ENCODE data around the gene LCNL1.

The LCNL1 gene

DNA sequence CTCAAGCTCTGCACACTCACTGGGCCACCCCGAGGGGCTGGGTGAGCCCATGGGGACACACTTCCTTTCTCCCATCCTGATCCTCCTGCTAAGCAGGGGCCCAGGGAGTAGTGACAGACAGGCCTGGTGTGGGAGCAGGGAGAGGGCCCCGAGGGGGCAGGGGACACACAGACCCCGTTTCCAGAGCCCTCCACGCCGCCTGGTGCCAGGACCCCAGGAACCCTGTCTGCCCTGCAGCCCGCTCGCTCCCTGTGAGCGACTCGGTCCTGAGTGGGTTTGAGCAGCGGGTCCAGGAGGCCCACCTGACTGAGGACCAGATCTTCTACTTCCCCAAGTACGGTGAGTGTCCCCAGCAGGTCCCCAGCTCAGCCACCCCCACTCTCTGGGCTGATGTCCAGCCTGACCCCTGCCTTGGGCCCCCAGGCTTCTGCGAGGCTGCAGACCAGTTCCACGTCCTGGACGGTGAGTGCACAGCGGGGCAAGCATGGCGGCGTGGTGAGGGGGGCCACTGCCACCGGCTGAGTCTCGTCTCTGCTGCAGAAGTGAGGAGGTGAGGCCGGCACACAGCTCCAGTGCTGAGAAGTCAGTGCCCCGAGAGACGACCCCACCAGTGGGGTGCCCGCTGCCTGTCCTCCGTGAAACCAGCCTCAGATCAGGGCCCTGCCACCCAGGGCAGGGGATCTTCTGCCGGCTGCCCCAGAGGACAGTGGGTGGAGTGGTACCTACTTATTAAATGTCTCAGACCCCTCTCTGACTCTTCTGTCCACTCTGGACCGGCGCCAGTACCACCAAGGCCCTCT is 36.4 kb upstream of the LCNL1 start:
- DNase-seq (ENCODE audit: extremely low spot score, insufficient read length, low read depth), result no peak
- FAIRE-seq, result no peak

DNA sequence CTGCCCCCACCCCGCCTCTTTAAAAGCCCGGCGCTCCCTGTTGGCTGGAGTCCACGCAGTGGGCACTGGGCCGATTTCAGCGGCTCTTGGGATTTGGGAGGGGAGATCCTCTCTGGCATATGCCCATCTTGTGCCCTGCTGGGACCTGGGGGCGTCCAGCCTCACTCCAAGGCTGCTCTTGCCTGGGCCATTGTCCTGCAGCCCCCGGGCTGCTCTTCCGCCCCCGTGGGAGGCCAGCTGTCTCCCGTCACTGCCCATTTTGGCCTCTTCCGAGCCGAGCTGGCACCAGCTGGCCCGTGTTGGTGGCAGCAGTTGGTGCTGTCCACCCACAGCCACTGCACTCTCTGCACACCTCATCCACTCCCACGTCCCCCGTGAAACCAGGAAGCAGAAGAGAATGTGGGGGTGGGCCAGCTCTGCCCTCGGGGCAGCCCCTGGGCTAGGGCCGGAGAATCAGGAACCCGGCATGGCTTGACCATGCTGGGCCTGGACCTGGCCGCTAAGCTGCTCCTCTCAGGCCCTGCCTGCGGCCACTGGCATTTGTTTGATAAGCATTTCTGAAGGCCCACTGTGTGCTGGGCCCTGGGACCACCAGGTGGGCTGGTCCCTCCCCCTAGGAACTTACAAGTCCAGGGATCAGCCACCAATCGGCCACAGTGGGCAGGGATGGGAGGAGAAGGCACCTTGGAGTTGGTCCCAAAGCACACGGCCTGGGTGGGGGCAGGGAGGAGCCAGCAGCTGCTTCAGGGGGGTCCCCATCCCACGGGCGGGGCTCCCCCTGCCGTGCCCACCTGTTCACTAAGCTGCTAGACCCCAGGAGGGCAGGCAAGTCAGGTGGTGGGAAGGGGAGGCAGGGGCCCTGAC is 35.5 kb upstream of the LCNL1 start:
- DNase-seq (ENCODE audit: extremely low spot score, insufficient read length, low read depth), result no peak
- FAIRE-seq, result no peak

DNA sequence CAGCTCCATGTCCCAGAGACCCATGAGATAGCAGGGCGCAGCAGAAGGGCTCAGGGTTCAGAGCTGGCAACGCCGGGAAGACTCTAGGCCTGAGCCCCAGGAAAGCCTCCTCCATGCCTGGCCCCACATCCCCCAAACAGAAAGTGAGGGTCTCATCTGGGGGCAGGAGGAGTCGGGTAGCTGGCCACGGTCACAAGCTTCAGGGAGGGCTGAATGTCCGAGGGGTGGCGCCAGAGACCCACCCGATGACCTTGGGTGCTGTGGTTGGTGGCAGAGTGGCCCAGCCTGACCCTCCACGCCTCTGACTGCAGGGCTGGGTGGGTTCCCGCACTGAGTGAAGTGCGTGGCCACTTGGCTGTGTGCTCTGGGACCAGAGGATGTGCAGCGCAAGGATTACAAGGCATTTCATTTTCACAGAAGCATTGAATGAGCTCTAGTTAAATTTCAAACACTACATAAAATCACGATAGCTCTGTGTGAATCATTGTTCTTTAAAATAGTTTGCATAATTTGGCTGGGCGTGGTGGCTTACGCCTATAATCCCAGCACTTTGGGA is 34.8 kb upstream of the LCNL1 start:
- DNase-seq (ENCODE audit: extremely low spot score, insufficient read length, low read depth) (no peak), FAIRE-seq (peak; percentile 12)

DNA sequence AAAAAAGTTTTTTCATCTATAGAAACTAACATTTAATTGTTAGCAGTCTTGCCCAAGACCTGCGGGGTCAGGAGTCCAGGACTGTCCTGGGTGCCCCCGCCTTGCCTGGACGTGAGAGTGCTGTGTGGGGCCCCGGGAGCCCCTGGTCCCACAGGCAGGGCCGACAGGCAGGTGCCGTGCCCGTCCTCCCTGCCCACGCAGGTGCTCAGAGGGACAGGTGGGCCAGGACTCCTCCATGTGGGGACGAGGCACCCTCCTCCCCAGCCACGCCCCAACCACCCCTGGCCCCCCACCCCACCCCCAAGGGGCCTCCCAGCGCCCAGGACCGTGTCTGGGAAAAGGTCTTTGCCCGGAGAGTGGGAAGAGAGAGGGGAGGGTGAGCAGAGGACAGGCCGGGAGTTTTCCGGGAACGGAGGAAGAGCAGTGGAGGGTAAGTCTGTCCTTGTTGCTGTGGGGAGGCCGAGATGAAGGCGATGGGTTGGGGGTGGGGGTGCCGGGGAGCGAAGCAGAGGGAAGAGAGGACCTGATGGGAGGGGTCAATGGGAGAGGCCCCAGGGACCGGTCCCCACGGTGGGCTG is 33.5 kb upstream of the LCNL1 start:
- FAIRE-seq, result no peak
- no peak for DNase-seq (ENCODE audit: extremely low spot score, insufficient read length, low read depth)

DNA sequence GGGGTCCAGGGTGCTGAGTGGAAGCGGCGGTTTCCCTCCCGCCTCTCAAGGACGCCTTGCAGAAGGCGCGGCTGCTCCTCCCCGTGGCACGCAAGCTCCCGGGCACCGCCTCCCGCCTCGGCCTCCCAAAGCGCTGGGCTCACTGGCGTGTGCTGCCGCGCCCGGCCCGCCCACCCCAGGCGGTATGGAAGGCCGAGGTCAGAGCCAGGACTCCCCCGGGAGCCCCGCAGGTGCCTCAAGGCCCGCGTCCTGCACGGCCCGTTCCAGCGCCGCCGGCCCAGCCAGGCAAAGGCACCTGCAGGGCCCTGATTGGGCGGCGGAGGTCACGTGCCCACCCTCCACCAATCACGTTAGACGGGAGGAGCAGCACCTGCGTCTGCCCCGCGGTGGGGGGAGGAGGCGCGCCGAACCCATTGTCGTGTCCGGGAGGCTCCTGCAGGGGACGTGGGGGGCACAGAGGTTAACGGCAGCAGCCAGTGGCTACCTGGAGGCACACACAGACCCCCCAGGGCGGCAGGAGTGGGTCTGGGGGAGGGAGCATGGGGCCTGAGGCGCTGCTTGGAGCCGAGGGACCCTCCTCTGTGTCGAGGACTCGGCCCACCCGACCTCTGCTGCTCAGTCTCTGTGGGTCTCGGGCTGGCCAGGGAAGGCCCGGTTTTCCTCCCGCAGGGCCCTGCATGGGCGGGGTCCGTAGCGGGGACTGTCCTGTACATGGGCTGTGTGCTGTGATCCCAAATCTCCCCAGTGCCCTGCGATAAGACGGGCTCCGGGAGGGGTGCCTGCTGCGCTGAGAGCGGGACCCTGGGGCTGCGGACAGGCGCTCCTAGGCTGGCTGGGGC is 32.8 kb upstream of the LCNL1 start:
- FAIRE-seq (peak; percentile 91), DNase-seq (ENCODE audit: extremely low spot score, insufficient read length, low read depth) (peak; percentile 100)

DNA sequence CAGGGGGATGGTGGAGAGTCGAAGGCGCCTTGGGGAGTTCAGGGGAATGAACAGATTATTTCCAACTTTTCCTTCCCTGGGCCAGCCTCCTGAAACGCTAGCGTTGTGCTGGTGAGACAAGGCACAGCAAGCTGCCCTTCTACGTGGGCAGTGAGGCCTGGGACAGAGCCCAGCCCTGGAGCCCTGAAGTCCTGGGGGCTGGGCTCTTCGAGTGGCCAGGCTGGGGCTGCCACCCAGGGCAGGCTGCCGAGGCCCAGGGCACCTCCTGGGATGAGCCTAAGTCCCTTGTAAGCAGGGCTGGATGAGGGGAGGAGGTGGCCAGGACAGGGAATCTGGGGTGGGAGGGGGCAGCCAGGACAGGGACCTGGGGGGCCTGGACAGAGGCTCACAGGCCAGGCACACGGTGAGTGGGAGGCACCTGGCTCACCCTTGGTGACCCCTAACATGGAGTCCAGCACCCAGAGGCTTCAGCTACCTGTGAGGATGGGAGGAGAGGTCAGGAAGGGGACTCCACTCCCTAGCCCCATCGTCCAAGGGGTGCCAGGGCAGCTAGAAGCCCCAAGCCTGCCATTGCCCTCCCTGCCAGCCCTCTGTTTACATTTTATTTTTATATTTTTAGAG is 32.0 kb upstream of the LCNL1 start:
- no peak for DNase-seq (ENCODE audit: extremely low spot score, insufficient read length, low read depth)

DNA sequence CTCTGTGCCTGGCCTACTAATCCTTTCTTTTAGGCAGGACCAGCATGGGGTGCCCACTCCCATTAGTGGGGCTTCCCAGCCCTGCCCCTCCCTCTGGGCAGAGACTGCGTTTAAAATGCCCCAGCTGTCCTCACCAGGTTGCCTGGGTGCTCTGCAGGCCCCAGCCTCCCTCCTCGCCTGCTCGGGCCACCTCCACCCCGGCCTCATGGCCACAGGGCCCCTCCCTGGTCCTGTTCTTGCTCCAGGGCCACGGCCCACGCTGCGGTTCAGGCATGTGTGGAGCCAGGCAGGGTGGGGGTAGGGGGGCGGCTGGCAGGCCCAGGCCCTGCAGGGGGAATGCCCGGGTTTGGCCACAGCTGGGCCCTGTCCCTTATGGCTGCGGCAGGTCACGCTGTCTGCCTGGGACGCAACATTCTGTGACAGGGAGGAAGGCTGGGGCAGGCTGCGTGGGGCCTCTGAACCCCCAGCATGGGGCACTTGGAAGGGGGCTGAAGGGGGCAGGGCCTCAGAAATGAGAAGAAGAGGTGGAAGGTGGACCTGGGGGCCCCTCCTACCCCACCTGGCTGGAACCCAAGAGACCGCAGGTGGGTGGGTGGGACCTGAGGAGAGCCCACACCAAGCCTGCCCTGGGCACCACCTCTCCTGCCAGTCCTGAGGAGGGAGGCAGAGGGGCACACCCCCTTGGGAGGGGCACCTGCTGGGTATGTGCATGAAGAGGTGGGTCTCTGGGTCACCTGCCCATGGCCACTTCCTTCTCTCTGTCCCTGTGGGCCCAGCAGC is 31.1 kb upstream of the LCNL1 start, which contains the start of gene LCN12:
Gene LCN12 (plus strand): TSS at position 733 of the 780 bp plus-strand sequence. CDS start 55 bp downstream, outside the sequence.
- no peak for DNase-seq (ENCODE audit: extremely low spot score, insufficient read length, low read depth)
- no peak for FAIRE-seq

More for the DNA sequence above, 32.0 kb upstream of the LCNL1 start:
- no peak for FAIRE-seq

DNA sequence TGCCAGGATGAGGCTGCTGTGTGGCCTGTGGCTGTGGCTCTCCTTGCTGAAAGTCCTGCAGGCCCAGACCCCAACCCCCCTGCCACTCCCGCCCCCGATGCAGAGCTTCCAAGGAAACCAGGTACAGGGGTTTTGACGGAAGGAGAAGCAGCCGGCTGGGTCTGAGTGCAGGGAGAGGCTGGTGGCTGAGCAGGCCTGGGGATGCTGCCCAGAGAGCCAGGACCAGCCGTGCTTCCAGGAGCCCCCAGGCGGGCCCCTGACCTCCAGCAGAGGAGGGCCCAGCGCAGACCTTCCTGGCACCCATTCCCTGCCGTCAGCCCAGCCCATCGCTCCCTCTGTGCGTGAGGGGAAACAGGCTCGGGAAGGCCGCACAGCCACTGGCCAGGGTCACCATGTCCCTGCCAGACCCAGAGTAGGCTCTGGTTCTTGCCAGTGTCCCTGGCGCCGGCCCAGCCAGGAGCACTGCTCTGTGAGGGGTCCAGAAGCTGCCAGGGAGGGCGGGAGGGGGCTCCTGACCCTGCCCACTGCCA is 30.4 kb upstream of the LCNL1 start:
- FAIRE-seq (no peak), DNase-seq (ENCODE audit: extremely low spot score, insufficient read length, low read depth) (no peak)

DNA sequence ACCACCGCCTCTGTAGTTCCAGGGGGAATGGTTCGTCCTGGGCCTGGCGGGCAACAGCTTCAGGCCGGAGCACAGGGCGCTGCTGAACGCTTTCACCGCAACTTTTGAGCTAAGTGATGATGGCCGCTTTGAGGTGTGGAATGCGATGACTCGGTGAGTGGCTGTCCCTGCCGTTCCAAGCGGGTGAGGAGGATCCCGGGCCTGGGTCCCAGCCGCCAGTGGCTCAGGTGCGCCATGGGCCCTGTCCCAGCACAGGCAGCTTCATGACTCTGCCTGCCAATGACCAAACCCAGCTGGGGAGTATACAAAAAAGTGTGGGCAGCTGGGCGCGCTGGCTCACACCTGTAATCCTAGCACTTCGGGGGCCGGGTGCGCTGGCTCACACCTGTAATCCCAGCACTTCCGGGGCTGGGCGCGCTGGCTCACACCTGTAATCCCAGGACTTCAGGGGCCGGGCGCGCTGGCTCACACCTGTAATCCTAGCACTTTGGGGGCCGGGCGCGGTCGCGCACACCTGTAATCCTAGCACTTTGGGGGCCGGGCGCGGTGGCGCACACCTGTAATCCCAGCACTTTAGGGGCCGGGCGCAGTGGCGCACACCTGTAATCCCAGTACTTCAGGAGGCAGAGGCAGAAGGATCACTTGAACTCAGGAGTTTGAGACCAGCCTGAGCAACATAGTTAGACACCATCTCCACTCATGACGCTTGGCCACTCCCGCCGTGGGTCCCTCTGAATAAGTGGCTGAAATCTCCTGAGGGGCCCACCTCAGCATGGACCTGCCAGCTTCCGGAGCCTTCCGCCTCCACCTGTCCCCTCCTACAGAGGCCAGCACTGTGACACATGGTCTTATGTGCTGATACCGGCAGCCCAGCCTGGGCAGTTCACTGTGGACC is 29.7 kb upstream of the LCNL1 start:
- DNase-seq (ENCODE audit: extremely low spot score, insufficient read length, low read depth) (no peak), FAIRE-seq (no peak)

DNA sequence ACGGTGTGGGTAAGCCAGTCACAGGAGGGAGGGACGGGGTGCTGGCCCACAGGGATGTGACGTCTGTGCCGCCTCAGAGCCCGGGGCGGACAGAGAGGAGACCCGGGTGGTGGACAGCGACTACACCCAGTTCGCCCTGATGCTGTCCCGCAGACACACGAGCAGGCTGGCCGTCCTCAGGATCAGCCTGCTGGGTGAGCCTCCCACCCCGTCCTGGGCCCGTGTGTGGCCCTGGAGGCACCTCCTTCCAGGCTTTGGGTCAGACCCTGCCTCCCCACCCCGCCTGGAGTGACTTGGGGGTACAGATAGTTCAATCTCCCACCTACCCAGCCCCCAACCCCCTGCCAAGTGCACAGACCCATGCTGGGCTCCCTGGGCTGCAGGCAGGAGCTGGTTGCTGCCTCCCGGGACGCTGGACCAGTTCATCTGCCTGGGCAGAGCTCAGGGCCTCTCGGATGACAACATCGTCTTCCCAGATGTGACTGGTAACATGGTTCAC is 29.0 kb upstream of the LCNL1 start:
- no peak for FAIRE-seq

DNA sequence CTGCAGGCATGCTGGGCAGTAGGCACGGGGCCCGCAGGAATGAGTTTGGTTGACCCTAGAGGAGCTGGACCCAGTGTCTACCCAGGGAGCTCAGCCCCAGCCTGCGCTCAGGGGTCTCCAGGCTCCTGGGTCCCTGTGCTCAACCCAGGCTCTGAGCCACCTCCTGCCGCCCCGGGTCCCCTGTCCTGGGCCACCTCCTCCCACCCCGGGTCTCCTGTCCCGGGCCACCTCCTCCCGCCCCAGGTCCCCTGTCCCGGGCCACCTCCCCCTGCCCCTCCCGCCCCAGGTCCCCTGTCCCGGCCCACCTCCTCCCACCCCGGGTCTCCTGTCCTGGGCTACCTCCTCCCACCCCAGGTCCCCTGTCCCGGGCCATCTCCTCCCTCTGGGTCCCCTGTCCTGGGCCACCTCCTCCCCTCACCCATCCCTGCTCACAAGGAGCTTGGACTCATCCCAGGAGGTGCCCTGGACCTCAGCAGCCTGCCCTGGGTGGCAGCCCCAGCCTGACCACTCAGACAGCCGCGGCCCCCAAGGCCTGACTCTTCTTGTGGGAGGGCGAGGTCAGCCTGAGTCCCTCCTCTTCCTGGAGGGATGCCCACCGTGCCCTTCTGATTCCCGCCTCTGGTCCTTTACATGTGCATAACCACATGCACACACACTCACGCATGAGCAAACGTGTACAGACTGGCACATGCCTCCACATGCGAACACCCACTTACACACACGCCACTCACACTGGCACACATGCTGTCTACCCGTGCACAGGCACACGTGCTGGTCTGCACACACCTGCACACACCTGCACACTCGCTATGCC is 28.3 kb upstream of the LCNL1 start:
- FAIRE-seq (no peak), DNase-seq (ENCODE audit: extremely low spot score, insufficient read length, low read depth) (no peak)

More for the DNA sequence above, 29.0 kb upstream of the LCNL1 start:
- DNase-seq (ENCODE audit: extremely low spot score, insufficient read length, low read depth), result no peak

DNA sequence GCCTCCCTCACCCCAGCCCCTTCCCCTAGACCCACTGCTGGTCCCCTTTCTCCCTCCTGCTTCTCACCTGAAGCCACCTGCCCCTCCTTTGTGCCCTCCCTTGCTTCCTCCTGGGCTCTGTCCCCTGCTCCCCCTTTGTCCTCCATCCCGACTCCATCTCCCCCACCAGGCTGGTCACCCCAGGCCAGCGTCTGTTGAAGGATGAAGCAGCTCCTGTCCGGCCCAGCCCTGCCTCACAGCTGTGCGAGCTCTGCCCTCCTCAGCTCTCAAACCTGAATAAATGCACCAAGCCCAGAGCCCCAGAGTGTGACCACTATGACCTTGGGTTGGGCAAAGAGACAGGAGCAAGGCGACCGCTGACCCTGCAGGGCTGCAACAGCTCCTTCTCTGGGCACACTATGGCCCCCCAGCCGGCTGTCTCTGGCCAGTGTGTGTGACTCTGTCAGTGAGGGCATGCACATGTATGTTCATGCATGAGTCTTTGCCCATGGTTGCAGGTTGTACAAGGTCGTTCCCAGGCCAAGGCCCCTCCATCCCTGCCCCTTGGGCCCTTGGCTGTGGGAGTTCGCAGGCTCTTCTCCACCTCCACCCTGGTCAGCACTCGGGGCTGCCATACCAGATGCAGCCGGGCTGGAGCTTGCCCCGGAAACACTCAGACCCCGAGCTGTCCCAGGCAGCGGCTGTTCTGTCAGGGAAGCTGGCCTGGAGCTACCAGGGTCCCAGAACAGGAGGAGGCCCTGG is 27.4 kb upstream of the LCNL1 start:
- DNase-seq (ENCODE audit: extremely low spot score, insufficient read length, low read depth) (no peak), FAIRE-seq (no peak)

DNA sequence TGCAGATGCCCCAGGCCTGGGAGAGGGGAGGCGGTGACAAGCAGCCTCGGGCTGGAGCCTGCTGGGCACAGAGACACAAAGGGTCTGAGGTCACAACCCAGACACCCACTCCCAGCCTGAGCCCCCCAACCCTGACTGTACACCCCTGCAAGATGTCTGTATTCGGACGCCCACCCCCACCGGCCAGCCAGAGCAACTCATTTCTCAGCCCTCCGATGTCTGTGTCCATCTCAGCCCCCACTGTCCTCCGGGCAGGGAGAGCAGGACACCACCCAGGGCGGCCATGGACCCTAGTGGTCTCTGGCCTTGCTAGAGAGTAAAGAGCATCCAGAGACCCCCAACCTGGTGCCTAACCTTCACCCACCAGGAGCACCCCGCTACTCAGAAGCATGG is 26.9 kb upstream of the LCNL1 start:
- no peak for FAIRE-seq
- no peak for DNase-seq (ENCODE audit: extremely low spot score, insufficient read length, low read depth)

DNA sequence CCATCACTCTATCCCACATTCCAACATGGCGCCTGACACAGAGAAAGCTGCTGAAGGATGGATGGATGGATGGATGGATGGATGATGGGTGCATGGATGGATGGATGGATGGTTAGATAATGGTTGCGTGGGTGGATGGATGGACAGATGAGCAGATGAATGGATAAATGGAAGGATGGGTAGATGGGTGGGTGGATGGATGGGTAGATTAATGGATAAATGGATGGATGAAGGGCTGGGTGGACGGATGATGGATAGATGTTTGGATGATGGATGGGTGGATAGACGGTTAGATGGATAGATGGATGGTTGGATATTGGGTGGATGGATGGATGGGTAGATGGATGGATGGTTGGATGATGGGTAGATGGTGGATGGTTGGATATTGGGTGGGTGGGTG is 26.2 kb upstream of the LCNL1 start:
- FAIRE-seq (no peak), DNase-seq (ENCODE audit: extremely low spot score, insufficient read length, low read depth) (no peak)

DNA sequence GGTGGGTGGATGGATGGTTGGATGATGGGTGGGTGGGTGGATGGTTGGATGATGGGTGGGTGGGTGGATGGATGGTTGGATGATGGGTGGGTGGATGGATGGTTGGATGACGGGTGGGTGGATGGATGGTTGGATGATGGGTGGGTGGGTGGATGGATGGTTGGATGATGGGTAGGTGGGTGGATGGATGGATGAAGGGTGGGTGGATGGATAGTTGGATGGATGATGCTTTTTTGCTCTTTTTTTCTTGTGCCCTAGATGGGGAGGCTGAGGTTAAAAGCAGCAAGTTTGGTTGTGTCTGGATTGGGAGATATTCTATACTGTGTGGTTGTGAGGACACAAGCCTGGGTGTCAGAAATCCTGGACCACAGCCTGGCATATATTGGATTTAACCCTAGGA is 25.3 kb upstream of the LCNL1 start:
- no peak for DNase-seq (ENCODE audit: extremely low spot score, insufficient read length, low read depth)
- no peak for FAIRE-seq

DNA sequence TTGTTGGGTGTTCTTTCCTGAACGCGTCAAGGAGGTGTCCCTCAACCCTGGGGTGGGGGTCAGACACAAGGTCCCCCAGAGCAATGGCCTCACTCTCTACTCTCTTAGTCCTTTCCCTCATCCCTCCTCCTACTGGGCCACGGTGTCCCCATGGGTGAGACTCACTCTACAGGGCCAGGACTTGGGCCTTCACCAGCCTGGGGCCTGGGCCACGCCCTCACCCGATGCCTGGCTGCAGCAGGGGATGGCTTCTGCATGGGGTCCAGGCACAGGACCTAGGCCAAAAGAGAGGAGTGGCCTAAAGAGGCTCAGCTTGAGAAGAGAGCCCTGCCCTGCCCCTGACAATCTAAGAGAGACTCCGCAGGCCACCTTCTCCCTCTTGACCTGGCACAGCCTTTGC is 24.9 kb upstream of the LCNL1 start:
- DNase-seq (ENCODE audit: extremely low spot score, insufficient read length, low read depth) (no peak), FAIRE-seq (no peak)
